Calu3 (cell line): ENCODE results near the gene GTPBP10. TPM values are rescaled to one million over a fixed set of nuclear protein-coding genes. Genes with fewer than 3 reads are reported as not detected.

Experiments used
- BruUV-seq: library from RNA; stranded (reverse); fragments of 400-500 nt; replicated peaks from 2 replicates; lab custom pipeline; 2021; lab: Mats Ljungman, UMichigan
- CTCF ChIA-PET: fragments of 300-600 bp; sonication (Branson Sonifier 250); formaldehyde crosslinking; loops from one replicate; lab custom pipeline; 2022; ENCODE audit warnings: antibody characterized with exemption; lab: Charles Lee
- DNase-seq: peaks from one replicate; pipeline ENCODE4 v3.0.0; 2022
- H3K27ac Mint-ChIP-seq: one replicate; pipeline ENCODE4 v1.8.0; 2022; ENCODE audit warnings: mixed read lengths; ENCODE audit not compliant: unreplicated experiment
- H3K27me3 Mint-ChIP-seq: one replicate; pipeline ENCODE4 v1.8.0; 2022; ENCODE audit warnings: mixed read lengths; ENCODE audit not compliant: unreplicated experiment
- H3K36me3 Mint-ChIP-seq: one replicate; pipeline ENCODE4 v1.8.0; 2022; ENCODE audit warnings: mild to moderate bottlenecking, moderate library complexity, mixed read lengths; ENCODE audit not compliant: insufficient read depth, unreplicated experiment
- H3K4me1 Mint-ChIP-seq: one replicate; pipeline ENCODE4 v1.8.0; 2022; ENCODE audit warnings: mild to moderate bottlenecking, low read depth, mixed read lengths; ENCODE audit not compliant: unreplicated experiment
- H3K4me3 Mint-ChIP-seq: one replicate; pipeline ENCODE4 v1.8.0; 2022; ENCODE audit warnings: mild to moderate bottlenecking, low read depth, moderate library complexity, mixed read lengths; ENCODE audit not compliant: unreplicated experiment
- H3K9me3 Mint-ChIP-seq: one replicate; pipeline ENCODE4 v1.8.0; 2022; ENCODE audit warnings: low read depth, mixed read lengths; ENCODE audit not compliant: unreplicated experiment
- CTCF ChIP-seq: fragments of 200-600 bp; IDR thresholded peaks from one replicate; pipeline ENCODE4 v1.8.0; 2022; ENCODE audit warnings: antibody characterized with exemption; ENCODE audit not compliant: unreplicated experiment
- intact Hi-C: fragments of 100-400 bp; cut with micrococcal nuclease; formaldehyde crosslinking; loops from one replicate; pipeline ENCODE4 v1.10.0; 2022; ENCODE audit not compliant: unreplicated experiment
- total RNA-seq: library from RNA; stranded (reverse); gene quantifications from 2 replicates; pipeline ENCODE4 v1.2.3, GENCODE V29; 2022

Gene GTPBP10
- total RNA-seq, 1 experiment from 2014 or later: 22.5 TPM

DNA sequence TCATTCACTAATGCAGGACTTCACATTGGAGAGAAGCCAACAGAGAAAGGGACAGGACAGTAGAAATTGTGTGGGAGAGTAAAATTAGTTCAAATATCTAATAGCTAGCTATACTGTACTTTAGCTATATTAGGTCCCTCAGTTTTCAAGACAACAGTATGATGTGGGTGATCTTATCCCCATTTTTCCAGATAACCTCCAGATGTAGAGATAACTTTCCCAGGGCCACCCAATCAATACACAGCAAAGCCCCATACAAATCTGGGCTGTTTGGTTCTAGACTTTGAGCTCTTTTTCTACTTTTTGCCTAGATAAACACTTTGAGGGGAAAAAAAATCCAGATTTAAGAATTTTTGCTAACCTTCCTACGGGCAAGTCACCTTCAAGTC is 56.3 kb downstream of the GTPBP10 start:
- BruUV-seq: no TSS peak
- H3K27ac Mint-ChIP-seq: peak overlapping the region; percentile 94
- no peak for TF ChIP-seq CTCF
- peaks cover 11% of the 10 kb centered on the region for H3K36me3 Mint-ChIP-seq
- peaks cover 5% of the 10 kb centered on the region for H3K9me3 Mint-ChIP-seq
- CTCF ChIA-PET: no interaction called here
- no peak for DNase-seq
- H3K4me3 Mint-ChIP-seq: peak overlapping the region; percentile 85
- intact Hi-C loops: no loop called here
- no peaks in the 10 kb centered on the region for H3K27me3 Mint-ChIP-seq
- H3K4me1 Mint-ChIP-seq: peaks cover 8% of the 10 kb centered on the region

DNA sequence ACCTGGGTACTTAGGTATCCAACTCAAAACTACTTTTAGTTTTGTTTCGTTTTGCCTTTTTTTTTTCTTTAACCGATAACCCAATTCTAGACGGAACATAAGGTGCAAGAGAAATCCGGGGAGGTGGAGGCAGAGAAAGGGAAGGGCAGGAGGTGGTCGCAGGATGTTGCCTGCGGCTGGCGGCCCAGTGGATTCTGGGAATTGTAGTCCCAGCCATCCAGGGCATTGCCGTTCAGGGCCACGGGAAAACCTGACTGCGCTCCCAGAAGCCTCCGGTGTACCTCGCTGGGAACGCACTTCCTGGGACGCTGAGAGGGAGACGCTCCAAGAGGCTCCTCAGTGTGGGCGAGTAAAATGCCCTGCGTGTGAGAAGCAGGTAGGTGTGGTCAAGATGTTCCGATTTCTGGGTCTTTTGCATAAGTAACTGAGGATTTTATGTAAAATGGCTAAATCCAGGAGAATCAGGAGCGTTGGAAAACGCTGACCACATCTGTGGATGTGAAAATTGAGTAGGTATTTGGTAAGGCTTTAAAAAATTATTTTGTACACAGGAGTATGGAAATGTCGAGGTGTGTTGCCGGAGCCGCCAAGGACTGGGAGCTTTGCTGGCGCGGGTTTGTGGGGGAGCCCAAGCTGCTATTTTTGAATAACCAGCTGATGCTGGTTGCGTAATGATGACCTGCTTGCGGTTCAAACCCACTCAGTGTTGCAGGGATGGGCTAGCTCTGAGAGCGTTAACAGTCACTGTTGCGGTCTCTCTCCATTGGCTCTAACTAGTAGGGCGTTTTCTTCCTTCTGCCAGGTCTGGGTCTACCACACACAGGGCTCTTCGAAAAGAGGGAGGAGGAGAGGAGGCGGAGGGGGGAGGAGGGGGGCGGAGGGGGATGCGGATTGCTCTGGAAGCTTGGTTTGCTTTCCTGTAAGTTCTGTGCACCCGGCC is 56.9 kb downstream of the GTPBP10 start, which contains the start of gene CLDN12:
Gene CLDN12 (plus strand): TSS at position 288 of the 940 bp plus-strand sequence. CDS start 9,216 bp downstream, outside the sequence.
- Mint-ChIP-seq H3K27ac (peak within 1 kb of the TSS; percentile 94), H3K36me3 (peaks cover 11% of the 10 kb centered on the region), H3K9me3 (peaks cover 2% of the 10 kb centered on the region), H3K4me1 (peaks cover 9% of the 10 kb centered on the region), H3K27me3 (no peaks in the 10 kb centered on the region), H3K4me3 (peak within 1 kb of the TSS; percentile 85)
- TSS peak; percentile 55 for BruUV-seq
- no peak for TF ChIP-seq CTCF
- peak; percentile 79 for DNase-seq
- intact Hi-C loops: no loop called here
- CTCF ChIA-PET: interaction anchor here (0.8 kb wide), 1 partner anchor 20 kb away, joined by 3 read pairs; no protein-coding TSS in a partner anchor

DNA sequence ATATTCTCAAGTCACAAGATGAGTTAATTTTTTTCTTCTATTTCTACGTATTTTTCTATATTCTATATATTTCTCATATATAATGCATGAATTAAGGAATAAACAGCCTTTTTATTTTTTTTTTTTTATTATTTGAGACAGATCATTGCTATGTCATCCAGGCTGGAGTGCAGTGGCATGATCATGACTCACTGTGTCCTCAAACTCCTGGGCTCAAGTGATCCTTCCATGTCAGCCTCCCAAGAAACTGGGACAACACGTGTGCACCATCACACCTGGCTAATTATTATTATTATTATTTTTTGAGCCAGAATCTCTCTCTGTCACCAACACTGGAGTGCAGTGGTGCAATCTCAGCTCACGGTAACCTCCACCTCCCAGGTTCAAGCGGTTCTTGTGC is 58.3 kb downstream of the GTPBP10 start:
- Mint-ChIP-seq H3K4me1 (peaks cover 9% of the 10 kb centered on the region), H3K27me3 (no peaks in the 10 kb centered on the region), H3K27ac (no peak overlapping the region), H3K9me3 (no peaks in the 10 kb centered on the region), H3K36me3 (peaks cover 11% of the 10 kb centered on the region), H3K4me3 (no peak overlapping the region)
- intact Hi-C loops: no loop called here
- no peak for TF ChIP-seq CTCF
- no peak for DNase-seq
- no TSS peak for BruUV-seq
- CTCF ChIA-PET: no interaction called here

DNA sequence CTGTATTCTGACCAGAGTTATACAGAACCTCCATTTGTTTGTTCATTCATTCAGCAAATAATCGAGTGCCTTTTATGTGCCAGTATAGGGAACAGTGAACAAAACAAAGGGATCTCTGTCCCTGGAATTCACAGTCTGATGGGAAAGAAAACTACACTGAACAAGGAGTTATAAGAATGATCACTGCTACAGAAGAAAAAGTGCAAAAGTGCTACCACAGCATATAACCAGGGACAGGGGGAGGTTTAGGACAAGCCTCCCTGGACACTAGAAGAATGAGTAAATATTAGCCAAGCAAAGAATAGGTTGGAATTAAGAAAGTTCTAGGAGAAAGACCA is 60.9 kb downstream of the GTPBP10 start:
- CTCF ChIA-PET: no interaction called here
- H3K27me3 Mint-ChIP-seq: no peaks in the 10 kb centered on the region
- H3K9me3 Mint-ChIP-seq: no peaks in the 10 kb centered on the region
- no peak for DNase-seq
- intact Hi-C loops: no loop called here
- no TSS peak for BruUV-seq
- H3K27ac Mint-ChIP-seq: no peak overlapping the region
- TF ChIP-seq CTCF: no peak
- peaks cover 11% of the 10 kb centered on the region for H3K36me3 Mint-ChIP-seq
- peaks cover 20% of the 10 kb centered on the region for H3K4me1 Mint-ChIP-seq
- no peak overlapping the region for H3K4me3 Mint-ChIP-seq
